Sigmoid colon (tissue), 4 donors: ENCODE measurements around the gene MCC.

Source experiments
- CTCF ChIP-seq, 4 experiments: fragments of 450-650 bp in 3 of 4; fragments of 200-600 bp in 1 of 4; IDR thresholded peaks; one replicate each; pipeline ENCODE4 v1.5.1; 2016 to 2019; ENCODE audit warnings: antibody characterized with exemption in 4 of 4, mild to moderate bottlenecking in 3 of 4, moderate library complexity in 2 of 4
- EP300 ChIP-seq, 4 donors: sonication (generic); formaldehyde crosslinking; IDR thresholded peaks; one replicate each; pipeline ENCODE4 v1.6.1; 2017; ENCODE audit warnings: antibody characterized with exemption in 4 of 4

GRCh38 chr5:113493446-113493845 is 5.2 kb upstream of the MCC start:
- TF ChIP-seq EP300 (IDR thresholded peaks at IDR 0.05) (no peak), CTCF (IDR thresholded peaks at IDR 0.05) (no peak)
